Suppressor macrophage treated with lipopolysaccharide for 4 hours (primary cell): ENCODE results near the gene LRRC8B.

Experiments
- DNase-seq: peaks from one replicate; pipeline ENCODE4 v3.0.0-alpha.2; 2020

The LRRC8B gene

DNA sequence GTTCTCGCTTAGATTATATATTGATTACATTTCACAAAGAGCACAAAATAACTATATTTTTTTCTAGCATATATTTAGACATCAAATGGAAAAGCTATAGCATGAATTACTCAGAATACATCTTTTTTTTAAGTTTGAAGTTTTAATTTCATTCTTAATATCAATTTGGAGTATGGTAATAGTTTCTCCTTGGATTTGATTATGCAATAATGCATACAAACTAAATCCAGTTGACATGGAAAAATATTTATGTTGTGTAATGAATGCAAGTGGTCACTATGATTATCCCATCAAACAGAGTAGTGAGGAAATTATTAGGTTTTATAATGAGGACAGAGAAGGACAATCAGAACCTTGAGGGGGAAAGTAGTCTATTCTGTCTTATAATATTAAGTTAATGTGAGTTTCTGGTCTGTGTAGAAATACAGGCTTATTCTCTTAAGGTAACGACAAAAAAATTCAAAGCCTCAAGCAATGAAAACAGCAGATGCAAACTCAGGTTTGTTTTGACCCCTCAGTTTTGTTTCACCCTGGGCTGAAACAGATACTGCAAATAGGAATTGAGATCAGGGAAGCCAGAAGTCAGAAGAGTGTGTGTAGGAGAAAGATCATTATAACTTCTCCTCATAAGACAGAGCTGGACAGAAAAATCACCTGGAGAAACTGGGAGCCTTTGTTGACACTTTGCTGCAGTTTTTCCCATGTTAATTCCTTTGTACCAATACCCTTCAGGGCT, 23.7 kb downstream of the LRRC8B start:
- DNase-seq = no peak

DNA sequence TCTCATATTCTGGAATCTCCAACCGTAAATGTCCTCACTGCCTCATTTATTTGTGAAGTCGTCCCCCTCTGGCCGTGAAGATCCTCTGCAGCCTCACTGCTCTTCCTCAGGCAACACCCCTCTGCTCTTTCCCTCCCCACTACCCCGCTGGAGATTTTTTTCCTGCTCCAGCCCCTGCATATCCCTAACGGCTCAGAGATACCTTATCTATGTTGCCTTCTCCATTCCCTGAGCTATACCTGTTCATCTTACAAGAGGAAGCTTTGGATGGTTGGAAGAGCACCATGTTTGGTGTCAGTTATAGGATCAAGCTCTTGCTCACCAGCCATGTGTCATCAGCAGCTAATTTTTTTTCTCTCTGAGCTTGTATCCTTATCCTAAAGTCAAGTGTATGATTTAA, 26.4 kb downstream of the LRRC8B start:
- DNase-seq = no peak

DNA sequence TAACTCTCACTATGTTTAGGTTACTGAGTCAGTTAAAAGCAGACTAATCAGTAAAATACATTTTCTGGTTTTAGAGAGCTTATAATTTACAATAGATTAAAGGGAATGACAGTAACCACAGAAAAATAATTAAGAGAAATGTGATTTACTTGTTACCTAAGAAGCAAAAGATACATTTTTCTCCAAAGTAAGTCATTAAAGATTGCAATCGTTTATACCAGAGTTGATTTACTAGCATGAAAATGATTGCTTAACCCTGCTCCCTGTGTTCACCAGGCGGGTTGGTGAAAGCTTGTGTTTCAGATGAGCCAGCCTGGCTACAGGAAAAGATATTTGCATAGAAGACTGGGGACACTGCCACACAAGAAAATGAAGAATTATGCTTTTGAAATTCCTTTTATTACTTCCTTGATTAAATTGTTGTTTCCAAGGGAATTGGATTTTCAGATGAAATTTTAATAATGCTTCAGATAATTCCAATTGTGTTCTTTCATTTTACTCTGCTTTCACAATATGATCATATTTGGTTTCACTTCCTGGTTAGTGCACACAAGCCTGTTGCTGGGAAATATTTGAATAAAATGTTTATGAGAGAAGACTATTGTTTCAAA, 27.9 kb downstream of the LRRC8B start:
- peak; percentile 74 for DNase-seq

DNA sequence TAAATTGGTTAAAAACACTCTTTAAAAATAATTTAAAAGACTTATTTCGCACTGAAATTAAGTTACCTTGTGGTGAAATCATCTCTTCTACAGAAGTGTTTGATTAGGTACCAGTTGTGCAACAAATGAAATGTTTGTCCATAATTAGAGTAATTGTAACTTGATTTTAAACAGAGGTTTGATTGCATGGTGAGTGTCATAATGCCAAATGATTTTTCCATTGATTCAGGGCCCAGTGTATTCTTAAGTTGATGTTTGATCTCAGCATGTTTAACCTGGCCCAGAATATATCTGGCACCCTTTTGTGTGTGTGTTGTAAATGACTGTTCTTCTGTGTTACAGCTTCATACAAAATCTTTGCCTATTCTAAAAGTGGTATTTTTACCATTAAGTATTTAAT, 28.5 kb downstream of the LRRC8B start:
- DNase-seq = no peak

DNA sequence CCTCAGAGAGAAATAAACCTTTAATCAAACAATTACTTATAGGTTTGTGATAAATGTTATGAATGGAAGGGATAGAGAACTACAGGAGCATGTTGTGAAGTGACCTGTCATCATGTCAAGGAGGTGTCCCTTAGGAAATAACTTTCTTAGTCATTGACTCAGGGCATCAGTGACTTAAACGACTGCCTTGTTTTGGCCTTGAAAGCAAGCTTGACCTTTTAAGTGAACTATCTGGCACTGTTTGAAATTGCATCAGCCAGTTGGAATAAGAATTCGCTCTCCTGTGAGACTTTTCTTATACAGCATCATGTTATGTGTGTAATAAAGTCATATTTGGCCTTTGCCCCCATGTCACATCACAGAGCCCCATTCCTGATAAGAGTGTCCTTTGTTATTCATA, 30.9 kb downstream of the LRRC8B start:
- peak; percentile 63 for DNase-seq

DNA sequence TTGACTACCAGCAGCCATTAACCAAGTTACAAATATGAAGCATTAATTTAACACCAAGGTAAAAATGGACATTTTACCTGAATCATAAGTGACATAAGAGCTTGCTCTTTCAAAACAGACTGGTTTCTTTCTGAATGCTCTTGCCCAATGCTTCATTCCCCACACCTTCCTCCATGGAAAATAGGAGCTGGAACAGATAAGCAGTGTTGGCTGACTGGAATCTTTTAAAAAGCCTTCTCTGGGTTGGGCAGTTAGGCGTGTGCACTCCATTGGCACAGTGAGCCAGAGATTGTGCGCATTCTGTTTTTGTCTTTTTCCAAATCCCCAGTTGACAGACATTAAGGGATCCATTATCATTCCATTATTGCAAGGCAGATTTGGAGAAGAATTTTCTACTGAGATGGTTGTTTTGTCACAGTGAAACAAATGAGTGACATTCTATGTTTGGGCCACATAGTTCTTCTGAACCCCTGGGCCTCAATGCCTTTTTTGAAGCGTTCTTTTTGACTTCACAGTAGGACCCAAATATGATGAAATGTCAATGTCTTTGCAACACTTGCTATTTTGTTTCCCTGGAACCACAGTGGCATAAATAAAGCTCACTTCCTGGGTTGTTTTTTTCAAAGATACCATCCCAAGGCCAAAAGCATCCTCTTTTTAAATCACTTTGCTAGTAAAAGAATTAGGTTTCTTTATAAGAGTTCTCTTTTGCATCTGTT, 32.3 kb downstream of the LRRC8B start:
- DNase-seq = peak; percentile 57

DNA sequence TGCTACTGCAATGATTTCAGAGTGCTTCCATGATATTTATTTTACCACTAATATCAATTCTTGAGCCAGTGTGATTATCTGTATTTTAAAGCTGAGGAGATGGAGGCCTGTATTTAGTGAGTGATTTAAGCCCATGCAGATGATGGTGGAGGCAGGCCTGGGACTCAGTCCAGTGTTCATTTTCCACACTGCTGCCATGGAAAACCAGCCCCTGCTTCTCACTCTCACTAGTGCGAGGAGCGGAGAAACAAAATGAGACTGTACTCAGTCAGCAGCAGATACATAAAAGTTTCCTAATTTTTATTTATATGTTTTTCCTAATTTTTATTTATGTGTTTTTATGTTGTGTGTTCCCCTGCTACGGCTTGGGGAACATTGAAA, 32.8 kb downstream of the LRRC8B start:
- no peak for DNase-seq

DNA sequence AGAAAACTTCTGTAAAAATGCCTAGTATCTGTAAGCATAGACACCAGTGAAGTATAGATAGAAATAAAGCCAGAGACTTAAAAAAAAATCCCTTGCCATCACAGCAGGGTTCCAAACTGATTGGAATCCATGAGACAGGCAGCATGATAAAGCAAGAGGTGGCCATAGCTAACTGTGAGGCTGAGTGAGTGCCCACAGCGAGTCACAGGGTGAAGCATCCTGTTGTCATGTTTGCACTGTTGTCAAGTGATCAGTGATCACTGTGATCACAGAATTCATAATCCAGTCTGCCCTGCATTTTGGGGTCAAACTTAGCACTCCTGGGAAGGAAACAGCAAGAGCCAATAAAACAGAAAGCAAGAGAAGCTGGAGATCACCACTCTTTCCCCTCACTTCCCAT, 33.3 kb downstream of the LRRC8B start:
- peak; percentile 41 for DNase-seq

DNA sequence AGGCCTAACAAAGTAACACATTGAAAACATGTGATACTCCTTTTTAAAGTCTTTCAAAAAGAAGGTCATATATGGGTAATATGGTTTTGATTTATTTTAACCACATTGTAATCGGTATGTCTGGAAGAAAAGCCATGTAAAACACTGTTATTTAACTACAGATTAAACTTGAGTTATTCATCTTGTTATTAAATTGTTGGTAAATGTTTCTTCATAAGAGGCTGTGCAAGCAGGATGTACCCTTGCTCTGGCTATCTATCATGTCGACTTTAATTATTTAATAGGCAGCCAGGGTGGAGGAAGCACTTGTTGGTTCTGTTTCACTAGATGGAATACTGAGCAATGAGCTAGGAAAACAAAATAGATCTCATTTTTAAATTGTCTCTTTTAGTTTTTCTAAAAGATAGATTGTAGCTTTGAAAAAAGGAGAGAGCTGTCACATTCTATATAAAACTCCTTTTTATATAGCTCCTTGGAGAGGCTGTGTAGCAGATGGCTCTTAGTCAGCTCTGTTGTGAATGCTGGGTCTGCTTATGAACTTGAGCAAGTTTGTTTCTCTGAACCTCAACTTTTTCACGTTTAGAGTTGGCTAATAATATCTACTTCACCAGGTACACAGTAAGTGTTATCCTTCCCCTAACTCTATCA, 39.5 kb downstream of the LRRC8B start:
- DNase-seq = no peak

DNA sequence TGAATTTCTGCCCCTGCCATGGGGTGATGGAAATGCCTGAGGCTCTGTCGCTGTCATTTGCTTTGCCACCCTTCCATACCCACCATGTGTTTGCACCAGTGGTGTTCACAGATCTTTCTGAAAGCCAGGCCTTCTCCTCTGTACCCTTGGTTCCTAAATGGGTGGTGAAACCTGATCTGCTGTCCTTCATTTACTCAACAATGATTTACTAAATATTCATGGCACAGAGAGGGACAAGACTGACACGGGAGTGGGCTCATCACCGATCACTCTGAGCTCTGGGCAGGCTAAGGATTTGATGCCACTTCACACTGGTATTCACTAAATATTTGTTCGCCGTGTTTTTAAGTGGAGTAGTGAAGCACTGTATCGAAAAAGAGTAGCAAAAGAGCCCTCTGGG, 40.9 kb downstream of the LRRC8B start:
- DNase-seq = no peak

DNA sequence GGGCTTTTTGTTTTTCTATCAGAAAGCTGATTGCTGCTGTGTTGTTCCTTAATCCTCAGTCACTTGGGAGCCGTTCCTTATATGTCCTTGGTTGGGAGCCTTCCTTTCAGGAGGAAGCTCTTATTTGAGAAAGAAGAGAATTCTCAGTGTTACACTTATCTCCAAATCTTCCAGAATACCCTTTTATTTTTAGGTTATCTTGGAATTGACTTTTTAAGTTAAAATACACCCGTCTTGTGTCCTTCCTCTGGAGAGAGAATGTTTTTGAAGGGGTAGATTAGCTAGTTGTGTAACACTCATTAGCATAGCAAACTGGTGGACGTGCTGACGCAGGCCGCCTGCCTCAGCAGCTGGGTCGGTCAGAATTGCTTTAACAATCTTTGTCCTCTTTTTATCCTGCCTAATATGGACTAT, 42.1 kb downstream of the LRRC8B start:
- DNase-seq = peak; percentile 66

DNA sequence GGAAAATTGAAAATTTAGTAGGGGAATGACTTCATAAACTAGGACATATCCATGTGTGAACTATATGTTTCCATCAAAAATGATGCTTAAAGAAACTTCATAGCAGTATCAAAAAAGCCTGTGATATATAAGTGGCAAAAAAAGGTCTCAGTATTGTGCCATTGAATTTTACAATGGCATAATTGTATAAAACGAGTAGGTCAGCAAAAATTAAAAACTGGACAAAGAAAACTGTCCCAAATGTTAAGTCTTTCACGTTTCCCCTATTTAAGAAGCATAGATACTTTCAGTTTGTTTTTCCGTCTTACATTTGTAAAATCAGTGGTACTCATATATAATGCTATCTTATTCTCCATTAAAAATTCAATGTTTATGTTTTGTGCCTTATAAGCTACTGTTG, 43.2 kb downstream of the LRRC8B start:
- DNase-seq = peak; percentile 20

DNA sequence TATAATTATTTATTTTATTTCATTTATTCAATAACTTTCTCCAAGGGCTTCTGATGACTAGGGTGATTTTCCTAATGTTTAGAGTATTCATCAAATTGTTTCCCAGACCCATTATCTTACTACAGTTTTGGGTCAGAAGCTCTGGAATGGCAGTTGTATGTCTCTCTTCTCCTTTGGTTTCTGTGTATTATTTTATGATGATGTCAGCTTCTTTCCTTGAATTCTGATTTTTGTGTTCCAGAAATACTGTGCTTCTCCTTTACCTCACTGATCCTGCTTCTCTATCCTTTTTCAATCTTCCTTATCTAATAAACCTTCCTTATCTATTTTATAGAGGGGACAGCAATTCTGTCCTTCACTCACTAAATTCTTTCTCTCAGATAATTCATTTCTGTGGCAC, 48.8 kb downstream of the LRRC8B start:
- no peak for DNase-seq

DNA sequence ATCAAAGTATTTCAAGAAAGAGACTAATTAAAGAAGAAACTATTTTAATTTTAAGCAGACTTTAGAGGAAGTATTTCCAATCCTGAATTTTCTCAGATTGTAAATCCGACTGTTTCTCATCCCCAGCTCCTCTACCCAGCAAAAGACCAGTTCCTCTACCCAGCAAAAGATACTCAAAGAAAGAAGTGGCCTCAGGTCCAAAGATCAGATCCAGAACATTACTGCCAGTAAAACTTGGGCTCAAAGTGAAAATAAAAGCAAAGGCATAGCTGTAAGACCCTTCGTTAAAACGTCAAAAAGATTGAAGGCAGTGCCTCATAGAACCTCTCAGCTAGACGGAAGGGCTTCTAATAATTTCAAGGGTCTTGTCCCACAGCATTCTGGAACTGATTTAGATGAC, 50.0 kb downstream of the LRRC8B start:
- DNase-seq = no peak

DNA sequence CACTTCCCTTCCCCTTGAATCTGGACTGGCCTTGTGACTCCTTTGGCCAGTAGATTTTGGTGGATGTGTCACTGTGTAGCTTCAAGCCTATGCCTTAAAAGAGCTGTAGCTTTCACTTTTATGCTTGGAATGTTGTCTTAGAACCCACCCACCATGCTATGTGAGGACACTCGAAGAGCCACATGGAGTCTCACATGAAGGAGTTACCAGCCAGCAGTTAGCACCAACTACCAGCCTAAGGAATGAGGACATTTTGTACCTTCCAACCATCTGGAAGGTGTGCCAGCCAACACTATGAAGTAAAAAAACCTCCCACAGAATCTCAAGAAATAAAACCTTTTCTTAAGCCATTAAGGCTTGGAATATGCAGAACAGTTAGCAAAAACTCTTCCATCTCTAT, 50.6 kb downstream of the LRRC8B start:
- no peak for DNase-seq

DNA sequence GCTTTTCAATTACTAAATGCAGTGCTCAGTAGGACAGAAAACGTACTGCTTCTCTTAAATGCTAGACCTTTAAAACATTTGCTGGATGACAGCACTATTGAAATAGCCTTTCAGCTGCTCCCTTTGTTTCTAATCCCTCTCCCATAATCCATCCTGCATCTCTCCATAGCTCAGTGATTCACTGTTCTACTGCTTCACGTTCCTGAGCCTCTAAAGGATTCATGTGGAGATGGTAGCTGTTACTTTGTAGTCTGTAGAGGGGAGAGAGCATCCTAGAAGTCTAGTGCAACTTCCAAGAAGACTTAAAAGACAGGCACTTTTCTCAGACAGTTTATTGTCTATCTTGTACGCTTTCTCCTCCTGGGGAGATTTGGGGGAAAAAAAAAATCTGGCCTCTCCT, 51.4 kb downstream of the LRRC8B start:
- no peak for DNase-seq

DNA sequence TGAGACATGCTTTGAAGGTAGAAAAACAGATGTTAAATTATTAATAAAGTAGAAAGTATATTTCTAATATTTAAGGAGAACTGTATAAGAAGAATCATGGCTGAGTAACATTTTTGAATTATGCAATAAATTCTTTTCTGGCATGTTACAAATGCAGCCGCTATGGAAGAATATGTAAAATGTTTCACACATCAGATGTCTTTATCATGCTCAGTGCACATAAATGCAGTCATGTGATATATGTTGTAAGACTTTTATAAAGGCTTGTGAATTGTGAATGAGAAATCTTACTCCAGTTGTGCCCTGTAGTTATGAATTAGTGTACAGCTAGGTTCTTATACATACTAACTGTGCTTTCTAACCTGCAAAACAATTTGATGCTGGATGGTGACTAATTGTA, 53.5 kb downstream of the LRRC8B start:
- no peak for DNase-seq

DNA sequence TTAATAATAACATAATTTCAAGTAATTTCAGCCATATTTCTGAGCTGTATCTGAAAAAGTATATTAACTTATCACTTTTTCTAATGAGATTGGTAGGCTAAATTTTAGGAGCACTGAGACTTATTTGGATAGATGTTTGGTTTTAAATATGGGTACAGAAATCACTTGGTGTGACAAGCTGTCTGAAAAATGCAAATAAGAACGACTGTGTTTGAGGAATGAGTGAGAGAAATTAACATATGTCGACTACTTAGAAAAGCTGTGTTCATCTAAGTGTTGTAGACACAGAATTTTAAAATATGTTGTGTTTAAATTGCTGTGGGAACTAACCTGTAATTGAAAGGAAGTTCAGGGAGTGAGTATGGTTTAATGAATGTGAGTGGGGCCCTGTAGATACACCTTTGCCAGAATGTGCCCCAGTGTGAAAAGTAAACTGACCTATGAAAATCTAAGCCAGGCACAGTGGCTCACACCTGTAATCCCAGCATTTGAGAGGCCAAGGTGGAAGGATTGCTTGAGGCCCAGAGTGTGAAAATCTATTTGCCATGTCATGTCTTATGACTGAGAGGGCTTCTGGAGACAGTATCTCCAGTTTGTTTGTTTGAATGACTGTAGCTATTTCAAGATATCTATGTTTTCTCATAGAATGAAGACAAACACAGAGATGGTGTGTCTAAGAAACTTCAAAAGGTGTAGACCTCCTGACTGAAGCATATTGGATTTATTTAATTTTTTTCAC, 54.5 kb downstream of the LRRC8B start:
- DNase-seq = no peak

DNA sequence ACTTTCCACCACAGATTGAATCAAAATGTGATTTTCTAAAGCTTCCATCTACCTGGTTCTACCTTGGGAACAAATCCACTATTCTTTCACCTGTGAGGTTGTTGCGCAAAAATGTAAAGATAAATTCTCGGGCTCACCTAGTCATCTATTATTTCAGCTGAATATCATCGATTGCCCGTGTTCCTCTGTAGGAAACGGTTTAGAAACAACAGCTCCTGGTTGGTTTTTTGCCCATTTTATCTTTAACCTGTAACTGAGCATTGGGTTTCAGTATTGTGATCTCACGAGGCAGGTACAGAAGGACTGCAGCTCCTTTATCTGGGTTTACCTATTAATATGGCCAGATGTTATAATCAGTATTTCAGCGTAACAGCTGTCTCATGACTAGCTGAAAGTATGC, 55.4 kb downstream of the LRRC8B start:
- DNase-seq = no peak

DNA sequence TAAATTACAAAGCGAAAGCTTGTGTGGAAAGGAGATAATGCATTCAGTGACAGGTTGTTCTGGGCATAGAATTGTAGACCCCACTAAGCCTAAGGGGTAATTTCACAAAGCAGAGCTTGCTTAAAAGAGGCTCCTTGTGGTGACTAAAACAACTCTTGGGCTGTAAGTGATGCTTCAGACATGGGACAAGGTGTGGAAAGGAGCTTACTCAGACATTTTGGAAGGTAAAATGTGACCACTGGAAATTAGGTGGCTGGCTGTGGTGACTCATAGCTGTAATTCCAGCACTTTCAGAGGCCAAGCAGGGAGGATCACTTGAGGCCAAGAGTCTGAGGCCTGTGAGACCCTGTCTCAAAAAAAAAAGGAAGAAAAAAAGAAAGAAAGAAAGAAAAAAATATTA, 57.2 kb downstream of the LRRC8B start:
- DNase-seq = no peak

DNA sequence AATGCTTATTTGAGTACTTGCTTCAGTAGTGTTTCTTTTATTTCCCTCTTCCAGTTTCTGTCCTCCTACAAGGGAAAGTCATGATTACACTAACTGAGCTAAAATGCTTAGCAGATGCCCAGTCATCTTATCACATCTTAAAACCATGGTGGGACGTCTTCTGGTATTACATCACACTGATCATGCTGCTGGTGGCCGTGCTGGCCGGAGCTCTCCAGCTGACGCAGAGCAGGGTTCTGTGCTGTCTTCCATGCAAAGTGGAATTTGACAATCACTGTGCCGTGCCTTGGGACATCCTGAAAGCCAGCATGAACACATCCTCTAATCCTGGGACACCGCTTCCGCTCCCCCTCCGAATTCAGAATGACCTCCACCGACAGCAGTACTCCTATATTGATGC, 57.9 kb downstream of the LRRC8B start:
- DNase-seq = peak; percentile 31

DNA sequence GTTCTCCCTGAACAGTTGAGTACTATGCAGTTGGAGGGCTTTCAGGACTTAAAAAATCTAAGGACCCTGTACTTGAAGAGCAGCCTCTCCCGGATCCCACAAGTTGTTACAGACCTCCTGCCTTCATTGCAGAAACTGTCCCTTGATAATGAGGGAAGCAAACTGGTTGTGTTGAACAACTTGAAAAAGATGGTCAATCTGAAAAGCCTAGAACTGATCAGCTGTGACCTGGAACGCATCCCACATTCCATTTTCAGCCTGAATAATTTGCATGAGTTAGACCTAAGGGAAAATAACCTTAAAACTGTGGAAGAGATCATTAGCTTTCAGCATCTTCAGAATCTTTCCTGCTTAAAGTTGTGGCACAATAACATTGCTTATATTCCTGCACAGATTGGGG, 59.6 kb downstream of the LRRC8B start:
- no peak for DNase-seq

DNA sequence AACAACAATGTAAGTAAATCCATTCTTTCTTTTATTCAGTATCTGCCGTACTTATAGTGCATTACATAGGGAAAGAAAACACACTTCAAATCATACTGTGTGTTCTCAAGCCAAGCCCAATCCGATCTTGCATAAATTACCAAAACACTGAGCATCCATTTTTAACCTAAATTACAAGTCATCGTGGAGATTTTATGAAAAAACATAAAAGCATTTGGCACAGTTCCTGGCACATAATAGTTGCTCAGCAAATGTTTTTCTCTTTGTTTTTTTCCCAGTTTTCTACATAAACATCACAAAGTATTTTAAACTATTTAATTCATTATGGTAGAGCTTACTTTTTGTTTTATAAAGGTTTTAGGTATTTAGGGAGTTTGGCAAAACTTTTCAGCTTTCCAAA, 60.2 kb downstream of the LRRC8B start:
- DNase-seq = no peak
